Keratinocyte (primary cell): ENCODE measurements around the gene NOS1AP. TPM values are rescaled to one million over a fixed set of nuclear protein-coding genes. Genes with fewer than 3 reads are reported as not detected.

Experiments
- DNase-seq: peaks from one replicate; pipeline ENCODE4 v3.0.0-alpha.2; 2011; ENCODE audit warnings: low read depth, missing footprints, low spot score
- FAIRE-seq: peaks from 2 replicates; lab custom pipeline; 2011; peaks lifted over from hg19 to GRCh38; lab: Jason Lieb, UNC
- H2AFZ ChIP-seq: 2 replicates; pipeline ENCODE4 v1.6.0; 2012; ENCODE audit warnings: low read length, control low read depth, inconsistent platforms; ENCODE audit not compliant: control insufficient read depth
- H3K27ac ChIP-seq: 2 replicates; pipeline ENCODE4 v1.5.1; 2011; ENCODE audit warnings: low read length; ENCODE audit not compliant: control insufficient read depth, insufficient read depth
- H3K27me3 ChIP-seq: 3 replicates; pipeline ENCODE4 v1.6.0; 2011; ENCODE audit warnings: low read length; ENCODE audit not compliant: control insufficient read depth, insufficient read depth; ENCODE audit errors: extremely low read depth
- H3K36me3 ChIP-seq, 2 experiments: 2 replicates in 1 of 2; 3 replicates in 1 of 2; pipeline ENCODE4 v1.5.1; 2011; ENCODE audit warnings: low read length in 2 of 2, mild to moderate bottlenecking in 1 of 2; ENCODE audit not compliant: control insufficient read depth in 2 of 2, insufficient read depth in 2 of 2; ENCODE audit errors: extremely low read depth in 1 of 2
- H3K4me1 ChIP-seq: 3 replicates; pipeline ENCODE4 v1.5.1; 2011; ENCODE audit warnings: low read length; ENCODE audit not compliant: control insufficient read depth, insufficient read depth; ENCODE audit errors: extremely low read depth
- H3K4me2 ChIP-seq: 3 replicates; pipeline ENCODE4 v1.6.0; 2011; ENCODE audit warnings: low read depth, low read length; ENCODE audit not compliant: control insufficient read depth, insufficient read depth; ENCODE audit errors: extremely low read depth
- H3K4me3 ChIP-seq, 3 experiments: fragments of 200-600 bp in 1 of 3; sonication (generic) in 1 of 3; 2 replicates in 2 of 3; 3 replicates in 1 of 3; pipeline ENCODE4 v1.5.1; 2011 to 2016; ENCODE audit warnings: low read length in 3 of 3, mild to moderate bottlenecking in 3 of 3, control low read depth in 2 of 3, inconsistent platforms in 1 of 3, low read depth in 1 of 3, mixed read lengths in 1 of 3, mixed run types in 1 of 3, moderate library complexity in 1 of 3; ENCODE audit not compliant: control insufficient read depth in 2 of 3, insufficient read depth in 2 of 3; ENCODE audit errors: extremely low read depth in 1 of 3
- H3K79me2 ChIP-seq: 2 replicates; pipeline ENCODE4 v1.6.0; 2012; ENCODE audit warnings: low read length; ENCODE audit not compliant: control insufficient read depth, insufficient read depth
- H3K9ac ChIP-seq: 3 replicates; pipeline ENCODE4 v1.6.0; 2011; ENCODE audit warnings: low read length; ENCODE audit not compliant: control insufficient read depth, insufficient read depth; ENCODE audit errors: extremely low read depth
- H3K9me1 ChIP-seq: 3 replicates; pipeline ENCODE4 v1.6.0; 2011; ENCODE audit warnings: low read length; ENCODE audit not compliant: control insufficient read depth, insufficient read depth; ENCODE audit errors: extremely low read depth
- H3K9me3 ChIP-seq: 2 replicates; pipeline ENCODE4 v1.5.1; 2012; ENCODE audit warnings: low read depth, low read length; ENCODE audit not compliant: control insufficient read depth
- H4K20me1 ChIP-seq: 3 replicates; pipeline ENCODE4 v1.6.0; 2011; ENCODE audit warnings: low read length; ENCODE audit not compliant: control insufficient read depth, insufficient read depth; ENCODE audit errors: extremely low read depth
- EZH2 ChIP-seq: IDR thresholded peaks from one replicate; pipeline ENCODE4 v1.6.1; 2012; ENCODE audit warnings: inconsistent platforms, mild to moderate bottlenecking, low read length, moderate library complexity
- dilution Hi-C: fragments of 300-500 bp; cut with MboI; formaldehyde crosslinking; loops from one replicate; pipeline ENCODE4 v1.7.0; 2020; ENCODE audit warnings: low sequenced_read_pairs; ENCODE audit not compliant: extremely low pct_ligation_motif_present
- polyA plus RNA-seq, 5 experiments: library from polyadenylated mRNA; depleted of rRNA in 3 of 5; stranded (reverse) in 3 of 5; stranded (forward) in 1 of 5; unstranded in 1 of 5; fragments of >200 nt; gene quantifications; 1 replicate in 1 of 5; 2 replicates in 3 of 5; 3 replicates in 1 of 5; pipeline versions ENCODE4 v1.2.1 to v1.2.3, GENCODE V29; 2011 to 2012; ENCODE audit warnings: missing spikeins in 2 of 5, low read depth in 1 of 5, low replicate concordance in 1 of 5
- TF ChIP-seq, protein P1 (sequence below), 3 experiments: IDR thresholded peaks in 1 of 3; conservative IDR thresholded peaks in 1 of 3; optimal IDR thresholded peaks in 1 of 3; 2 replicates in 2 of 3; 3 replicates in 1 of 3; pipeline versions ENCODE3 to v1.5.1; 2011; ENCODE audit warnings: low read length in 3 of 3, mild to moderate bottlenecking in 3 of 3, moderate library complexity in 2 of 3, control low read depth in 1 of 3, inconsistent platforms in 1 of 3; ENCODE audit not compliant: insufficient read depth in 2 of 3; ENCODE audit errors: extremely low read depth in 1 of 3

Gene NOS1AP
- polyA plus RNA-seq, 1 donor (not counting 4 experiments of a cell fraction or from before 2014, with no cell fraction given): not detected

DNA sequence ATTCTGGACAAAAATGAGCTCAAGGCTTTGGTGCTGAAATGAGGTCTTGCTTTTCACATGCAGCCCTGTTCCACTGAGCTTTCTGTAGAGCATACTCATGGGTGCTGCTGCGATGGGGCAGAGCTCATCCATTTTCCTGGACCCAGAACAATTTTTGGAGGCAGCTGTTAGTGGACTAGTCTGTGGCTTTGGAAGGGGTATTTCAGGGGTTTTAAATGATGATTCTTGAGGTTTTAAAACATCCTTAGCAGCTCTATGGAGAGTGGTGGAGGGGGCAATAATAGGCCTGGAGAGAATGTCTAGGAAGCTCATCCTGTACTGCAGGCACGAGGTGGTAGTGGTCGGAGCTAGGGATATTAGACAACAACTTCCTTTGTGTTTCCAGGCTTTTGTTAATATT, 16.5 kb downstream of the NOS1AP start:
- H3K4me3 ChIP-seq: no peak overlapping the region
- no peaks in the 10 kb centered on the region for H3K27me3 ChIP-seq
- dilution Hi-C loops: no loop called here
- TF ChIP-seq, protein P1, sequence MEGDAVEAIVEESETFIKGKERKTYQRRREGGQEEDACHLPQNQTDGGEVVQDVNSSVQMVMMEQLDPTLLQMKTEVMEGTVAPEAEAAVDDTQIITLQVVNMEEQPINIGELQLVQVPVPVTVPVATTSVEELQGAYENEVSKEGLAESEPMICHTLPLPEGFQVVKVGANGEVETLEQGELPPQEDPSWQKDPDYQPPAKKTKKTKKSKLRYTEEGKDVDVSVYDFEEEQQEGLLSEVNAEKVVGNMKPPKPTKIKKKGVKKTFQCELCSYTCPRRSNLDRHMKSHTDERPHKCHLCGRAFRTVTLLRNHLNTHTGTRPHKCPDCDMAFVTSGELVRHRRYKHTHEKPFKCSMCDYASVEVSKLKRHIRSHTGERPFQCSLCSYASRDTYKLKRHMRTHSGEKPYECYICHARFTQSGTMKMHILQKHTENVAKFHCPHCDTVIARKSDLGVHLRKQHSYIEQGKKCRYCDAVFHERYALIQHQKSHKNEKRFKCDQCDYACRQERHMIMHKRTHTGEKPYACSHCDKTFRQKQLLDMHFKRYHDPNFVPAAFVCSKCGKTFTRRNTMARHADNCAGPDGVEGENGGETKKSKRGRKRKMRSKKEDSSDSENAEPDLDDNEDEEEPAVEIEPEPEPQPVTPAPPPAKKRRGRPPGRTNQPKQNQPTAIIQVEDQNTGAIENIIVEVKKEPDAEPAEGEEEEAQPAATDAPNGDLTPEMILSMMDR (optimal IDR thresholded peaks at IDR 0.05 in 1 of 3, IDR thresholded peaks at IDR 0.05 in 1 of 3, conservative IDR thresholded peaks at IDR 0.05 in 1 of 3; ENCODE audit: extremely low read depth in 1 of 3, insufficient read depth in 2 of 3, low read length in 3 of 3): no peak
- no peak for TF ChIP-seq EZH2
- H3K9me1 ChIP-seq: no peaks in the 10 kb centered on the region
- no peak overlapping the region for H3K27ac ChIP-seq
- H3K9ac ChIP-seq: no peak overlapping the region
- H3K9me3 ChIP-seq: no peaks in the 10 kb centered on the region
- no peak for FAIRE-seq
- no peak for DNase-seq
- H2AFZ ChIP-seq: no peak overlapping the region
- no peaks in the 10 kb centered on the region for H4K20me1 ChIP-seq
- H3K36me3 ChIP-seq: no peaks in the 10 kb centered on the region
- H3K4me2 ChIP-seq: no peak overlapping the region
- no peaks in the 10 kb centered on the region for H3K4me1 ChIP-seq
- H3K79me2 ChIP-seq: no peaks in the 10 kb centered on the region

DNA sequence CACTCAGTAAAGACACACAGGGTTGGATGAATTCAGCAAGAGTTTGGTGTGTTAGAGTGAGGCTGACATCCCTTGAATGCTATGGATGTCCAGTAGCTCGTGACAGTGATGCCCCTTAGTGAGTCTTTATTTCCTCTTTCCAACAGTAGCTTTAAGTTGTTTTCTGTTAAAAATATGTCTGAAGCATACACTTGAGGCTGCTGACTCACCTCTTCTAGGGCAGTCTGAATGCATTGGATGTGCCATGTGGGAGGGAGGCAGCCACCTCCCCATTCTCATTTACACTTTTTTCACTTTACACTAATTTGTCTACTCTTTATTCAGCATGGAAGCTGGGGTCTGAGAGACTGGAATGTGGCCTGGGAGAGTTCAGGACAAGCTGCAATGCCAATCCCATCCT, 17.6 kb downstream of the NOS1AP start:
- Histone ChIP-seq H3K4me3 (no peak overlapping the region), H3K9me1 (no peaks in the 10 kb centered on the region), H3K79me2 (no peaks in the 10 kb centered on the region), H3K4me1 (no peaks in the 10 kb centered on the region), H3K27ac (no peak overlapping the region), H3K27me3 (no peaks in the 10 kb centered on the region), H3K4me2 (no peak overlapping the region), H3K36me3 (no peaks in the 10 kb centered on the region), H3K9me3 (no peaks in the 10 kb centered on the region), H2AFZ (no peak overlapping the region), H4K20me1 (no peaks in the 10 kb centered on the region), H3K9ac (no peak overlapping the region)
- TF ChIP-seq, protein P1 (optimal IDR thresholded peaks at IDR 0.05 in 1 of 3, IDR thresholded peaks at IDR 0.05 in 1 of 3, conservative IDR thresholded peaks at IDR 0.05 in 1 of 3; ENCODE audit: extremely low read depth in 1 of 3, insufficient read depth in 2 of 3, low read length in 3 of 3): no peak
- no peak for TF ChIP-seq EZH2
- dilution Hi-C loops: no loop called here
- FAIRE-seq (no peak), DNase-seq (no peak)
